ENCODE results near the gene TSPAN9. TPM values are rescaled to one million over a fixed set of nuclear protein-coding genes. Genes with fewer than 3 reads are reported as not detected.

Gene TSPAN9
- total RNA-seq, 3 donors from 2014 or later = 0.68 to 1.4 (median 0.95) TPM

- H3K36me3 Mint-ChIP-seq (ENCODE audit: insufficient read depth) = no peaks in the 10 kb centered on the region
- ATAC-seq (peak in 1 of 2 donors; percentile 2), DNase-seq (peak; percentile 14)
- H3K9me3 Mint-ChIP-seq = no peaks in the 10 kb centered on the region
- H3K27me3 Mint-ChIP-seq (ENCODE audit: low read depth) = peaks cover 5% of the 10 kb centered on the region
- peak overlapping the region; percentile 76 for H3K4me3 Mint-ChIP-seq
- H3K4me1 Mint-ChIP-seq (ENCODE audit: low read depth) = peaks cover 9% of the 10 kb centered on the region
These were observed 448 bp downstream of the TSPAN9 start for GRCh38 chr12:3077572-3078081.

DNA sequence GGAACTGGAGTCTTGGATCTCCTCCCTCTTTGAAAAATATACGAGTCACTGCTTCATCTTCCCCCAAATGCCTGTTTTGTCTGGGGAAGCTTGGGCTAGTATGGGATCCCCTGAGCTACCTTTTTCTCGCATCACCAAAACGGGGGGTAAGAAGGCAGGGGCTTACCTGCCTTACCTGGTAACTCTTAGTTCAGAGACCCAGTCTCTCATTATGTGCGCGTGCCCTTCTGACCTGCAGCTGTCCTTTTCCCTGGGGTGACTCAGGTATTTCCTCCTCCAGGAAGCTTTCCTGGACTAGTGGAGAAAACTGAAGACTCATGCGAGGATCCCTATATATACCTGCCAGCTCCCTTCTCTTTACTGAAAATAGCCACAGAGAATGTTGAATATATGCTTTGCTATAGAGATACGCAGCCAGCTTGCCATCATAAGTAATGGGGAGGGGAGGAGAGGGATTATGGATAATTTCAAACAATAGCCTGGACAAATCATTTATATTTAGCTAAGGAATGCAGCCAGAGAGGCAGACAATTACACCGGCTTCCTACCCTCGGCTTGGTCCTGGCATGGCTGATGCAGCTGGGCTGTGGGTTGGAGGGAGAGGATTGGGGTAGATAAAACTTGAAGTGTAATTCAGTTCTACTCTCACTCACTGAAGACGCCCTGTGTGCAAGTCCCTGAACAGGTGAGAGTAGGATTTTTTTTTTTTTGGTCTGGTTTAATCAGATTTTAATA, 1.1 kb downstream of the TSPAN9 start:
- ATAC-seq = no peak
- H3K4me1 Mint-ChIP-seq (ENCODE audit: low read depth) = peaks cover 9% of the 10 kb centered on the region

DNA sequence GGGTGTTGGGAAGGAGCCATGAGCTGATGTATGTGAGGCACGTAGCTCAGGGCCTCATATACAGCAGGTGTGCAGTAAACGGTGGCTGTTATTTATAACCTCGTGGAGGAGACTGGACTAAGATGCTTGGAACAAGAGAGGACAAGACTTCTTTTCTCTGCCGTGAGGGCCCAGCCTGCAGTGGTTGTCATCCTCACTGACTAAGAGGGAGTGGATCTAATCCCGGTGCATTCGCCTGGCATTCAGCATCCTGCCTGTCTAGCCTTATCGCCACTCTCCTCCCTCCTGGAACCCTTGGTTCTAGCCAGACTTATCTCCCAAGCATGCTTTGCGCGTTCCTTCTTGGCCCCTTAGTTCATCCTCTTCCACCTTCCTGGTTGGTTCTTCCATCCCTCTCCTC, 3.9 kb downstream of the TSPAN9 start:
- Mint-ChIP-seq H3K4me3 (no peak overlapping the region), H3K9me3 (no peaks in the 10 kb centered on the region), H3K4me1 (ENCODE audit: low read depth) (peaks cover 10% of the 10 kb centered on the region), H3K27me3 (ENCODE audit: low read depth) (no peaks in the 10 kb centered on the region), H3K36me3 (ENCODE audit: insufficient read depth) (no peaks in the 10 kb centered on the region)
- DNase-seq (no peak), ATAC-seq (no peak)

More for the DNA sequence above, 1.1 kb downstream of the TSPAN9 start:
- H3K36me3 Mint-ChIP-seq (ENCODE audit: insufficient read depth) = no peaks in the 10 kb centered on the region
- peak overlapping the region; percentile 76 for H3K4me3 Mint-ChIP-seq
- no peak for DNase-seq
- H3K27me3 Mint-ChIP-seq (ENCODE audit: low read depth) = peaks cover 4% of the 10 kb centered on the region
- no peaks in the 10 kb centered on the region for H3K9me3 Mint-ChIP-seq

GRCh38 chr12:3081886-3082285, 4.7 kb downstream of the TSPAN9 start:
- peaks cover 9% of the 10 kb centered on the region for H3K4me1 Mint-ChIP-seq (ENCODE audit: low read depth)
- no peaks in the 10 kb centered on the region for H3K9me3 Mint-ChIP-seq

DNA sequence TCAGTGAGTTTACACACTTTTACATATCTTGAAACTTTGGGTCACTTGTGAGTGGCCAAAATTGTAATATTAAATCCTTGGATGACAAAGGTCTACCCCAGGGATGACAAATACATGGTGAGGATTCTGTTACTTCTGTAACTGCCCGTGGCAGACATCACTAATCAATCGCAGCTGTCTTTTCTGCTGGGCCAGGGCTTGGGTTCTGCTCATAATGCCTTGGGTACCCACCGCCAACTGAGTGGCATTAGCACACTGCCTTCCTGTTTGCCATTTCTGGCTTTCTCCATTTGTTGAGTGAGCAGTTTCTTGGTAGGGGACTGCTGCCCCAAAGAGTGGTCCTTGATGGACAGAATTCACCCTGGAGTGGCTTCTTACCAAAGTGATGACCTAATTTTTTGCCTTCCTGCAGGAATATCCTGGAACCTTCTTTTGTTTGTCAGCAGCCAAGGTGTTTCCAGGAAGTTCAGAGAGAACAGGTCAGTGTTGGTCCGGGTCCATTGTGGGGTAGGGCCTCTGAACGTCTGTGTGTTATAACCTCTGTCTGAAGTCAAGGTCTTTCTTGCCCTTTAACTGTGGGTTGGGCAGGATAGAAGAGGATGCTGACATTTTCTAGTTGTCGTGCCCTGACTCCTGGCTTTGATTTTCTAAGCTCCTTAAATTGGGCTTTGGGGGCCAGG, 6.2 kb downstream of the TSPAN9 start:
- Mint-ChIP-seq H3K9me3 (no peaks in the 10 kb centered on the region), H3K27me3 (ENCODE audit: low read depth) (no peaks in the 10 kb centered on the region), H3K36me3 (ENCODE audit: insufficient read depth) (no peaks in the 10 kb centered on the region), H3K4me3 (no peak overlapping the region), H3K4me1 (ENCODE audit: low read depth) (peaks cover 4% of the 10 kb centered on the region)
- ATAC-seq (no peak), DNase-seq (no peak)

More at GRCh38 chr12:3081886-3082285, 4.7 kb downstream of the TSPAN9 start:
- Mint-ChIP-seq H3K36me3 (ENCODE audit: insufficient read depth) (no peaks in the 10 kb centered on the region), H3K4me3 (no peak overlapping the region), H3K27me3 (ENCODE audit: low read depth) (no peaks in the 10 kb centered on the region)
- DNase-seq (no peak), ATAC-seq (no peak)

- Mint-ChIP-seq H3K4me1 (ENCODE audit: low read depth) (peaks cover 4% of the 10 kb centered on the region), H3K36me3 (ENCODE audit: insufficient read depth) (no peaks in the 10 kb centered on the region), H3K9me3 (no peaks in the 10 kb centered on the region), H3K27me3 (ENCODE audit: low read depth) (no peaks in the 10 kb centered on the region), H3K4me3 (no peak overlapping the region)
- ATAC-seq = no peak
- no peak for DNase-seq
These were observed 6.8 kb downstream of the TSPAN9 start for GRCh38 chr12:3083921-3084347.

DNA sequence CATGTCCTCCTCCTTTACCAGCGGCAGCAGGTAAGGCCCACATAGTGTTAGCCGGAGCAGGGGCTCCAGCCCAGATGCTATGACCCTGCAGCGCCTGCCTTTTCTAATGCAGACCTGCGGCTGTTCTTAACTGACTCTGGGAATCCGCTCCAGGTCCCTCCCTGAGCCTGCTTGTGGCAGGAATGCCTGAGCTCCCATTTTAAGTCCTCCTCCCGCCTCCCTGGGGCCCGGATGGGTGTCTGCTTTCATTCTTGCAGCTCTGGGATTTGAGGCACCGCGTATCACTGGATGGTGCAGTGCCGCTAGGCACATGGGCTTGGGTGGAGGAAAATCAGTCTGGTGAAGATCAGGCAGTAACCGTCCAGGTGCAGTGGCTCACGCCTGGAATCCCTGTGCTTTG, 7.6 kb downstream of the TSPAN9 start:
- H3K36me3 Mint-ChIP-seq (ENCODE audit: insufficient read depth) = no peaks in the 10 kb centered on the region
- H3K9me3 Mint-ChIP-seq = no peaks in the 10 kb centered on the region
- no peak for DNase-seq
- H3K4me1 Mint-ChIP-seq (ENCODE audit: low read depth) = peaks cover 4% of the 10 kb centered on the region
- no peaks in the 10 kb centered on the region for H3K27me3 Mint-ChIP-seq (ENCODE audit: low read depth)
- H3K4me3 Mint-ChIP-seq = no peak overlapping the region
- ATAC-seq = no peak

DNA sequence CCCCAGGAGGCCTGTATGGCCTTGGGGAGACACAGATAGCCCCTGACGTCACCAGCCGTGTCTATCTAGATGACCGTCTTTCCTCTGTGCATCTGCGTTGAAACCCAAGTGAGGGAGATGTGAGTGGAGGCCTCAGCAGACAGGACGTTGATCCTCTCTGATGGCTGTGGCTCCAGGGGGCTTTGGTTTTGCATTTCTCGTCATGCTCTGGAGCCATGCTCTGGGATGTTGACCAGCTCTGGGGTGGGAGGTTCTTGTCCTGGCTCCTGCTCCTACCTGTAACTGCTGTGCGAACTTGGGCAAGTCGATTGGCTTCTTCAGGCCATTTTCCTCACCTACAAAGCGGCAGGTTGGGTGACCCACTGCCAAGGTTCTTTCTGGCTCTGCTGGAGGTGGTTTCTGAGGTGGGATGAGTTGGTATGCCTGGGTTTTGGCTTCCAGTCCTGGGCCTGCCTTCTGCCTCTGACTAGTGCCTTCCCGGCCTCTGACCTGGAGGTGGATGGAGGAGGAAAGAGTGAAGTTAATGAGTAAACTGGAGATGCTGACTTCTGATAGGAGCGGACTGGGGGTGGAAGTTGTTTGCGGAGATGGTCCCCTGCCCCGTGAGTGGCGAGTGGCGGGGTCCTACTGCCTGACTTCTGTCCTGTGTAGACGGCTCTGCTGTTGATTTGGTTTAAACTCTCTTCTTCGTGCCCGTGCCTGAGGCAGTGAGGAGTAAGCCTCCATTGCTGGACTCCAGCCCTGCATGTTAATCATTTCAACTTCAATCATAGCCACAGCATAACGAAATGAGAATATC, 8.4 kb downstream of the TSPAN9 start:
- Mint-ChIP-seq H3K4me1 (ENCODE audit: low read depth) (peaks cover 4% of the 10 kb centered on the region), H3K27me3 (ENCODE audit: low read depth) (no peaks in the 10 kb centered on the region), H3K4me3 (no peak overlapping the region), H3K36me3 (ENCODE audit: insufficient read depth) (no peaks in the 10 kb centered on the region), H3K9me3 (no peaks in the 10 kb centered on the region)
- DNase-seq = no peak
- no peak for ATAC-seq

GRCh38 chr12:3086211-3086610, 9.0 kb downstream of the TSPAN9 start:
- ATAC-seq (no peak), DNase-seq (no peak)
- Mint-ChIP-seq H3K9me3 (no peaks in the 10 kb centered on the region), H3K36me3 (ENCODE audit: insufficient read depth) (no peaks in the 10 kb centered on the region), H3K4me3 (no peak overlapping the region), H3K4me1 (ENCODE audit: low read depth) (peaks cover 4% of the 10 kb centered on the region), H3K27me3 (ENCODE audit: low read depth) (no peaks in the 10 kb centered on the region)

DNA sequence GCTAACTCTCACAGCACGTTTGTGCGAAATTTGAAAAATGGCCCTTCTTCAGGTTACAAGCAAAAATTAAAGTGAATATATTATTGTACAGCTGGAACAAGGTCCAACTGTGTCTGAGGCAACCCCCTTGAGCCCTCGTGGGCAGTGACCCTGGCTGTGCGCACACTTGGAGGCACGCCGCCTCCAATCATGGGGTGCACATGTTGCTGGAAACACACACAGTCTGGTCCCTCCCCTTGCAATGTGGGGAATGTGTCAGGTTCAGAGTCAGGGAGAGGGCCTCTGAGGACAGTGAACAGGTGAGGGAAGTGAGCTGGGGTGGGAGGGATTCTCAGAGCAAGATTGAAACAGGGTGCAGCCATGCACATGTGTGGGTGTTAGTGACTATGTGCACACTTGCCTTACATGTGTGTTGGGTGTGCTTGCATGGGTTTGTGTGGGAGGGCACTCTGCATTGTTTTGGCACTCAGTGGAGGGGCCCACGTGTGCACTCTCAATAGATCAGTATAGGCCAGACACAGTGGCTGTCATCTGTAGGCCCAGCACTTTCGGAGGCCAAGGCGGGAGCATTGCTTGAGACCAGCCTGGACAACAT, 9.6 kb downstream of the TSPAN9 start:
- H3K36me3 Mint-ChIP-seq (ENCODE audit: insufficient read depth) = no peaks in the 10 kb centered on the region
- H3K27me3 Mint-ChIP-seq (ENCODE audit: low read depth) = no peaks in the 10 kb centered on the region
- DNase-seq = no peak
- H3K9me3 Mint-ChIP-seq = no peaks in the 10 kb centered on the region
- no peak for ATAC-seq
- peaks cover 4% of the 10 kb centered on the region for H3K4me1 Mint-ChIP-seq (ENCODE audit: low read depth)
- H3K4me3 Mint-ChIP-seq = no peak overlapping the region

GRCh38 chr12:3087758-3088650, 10.8 kb downstream of the TSPAN9 start:
- Mint-ChIP-seq H3K4me3 (no peak overlapping the region), H3K4me1 (ENCODE audit: low read depth) (peaks cover 4% of the 10 kb centered on the region), H3K27me3 (ENCODE audit: low read depth) (no peaks in the 10 kb centered on the region), H3K36me3 (ENCODE audit: insufficient read depth) (no peaks in the 10 kb centered on the region), H3K9me3 (no peaks in the 10 kb centered on the region)
- ATAC-seq (no peak), DNase-seq (no peak)

DNA sequence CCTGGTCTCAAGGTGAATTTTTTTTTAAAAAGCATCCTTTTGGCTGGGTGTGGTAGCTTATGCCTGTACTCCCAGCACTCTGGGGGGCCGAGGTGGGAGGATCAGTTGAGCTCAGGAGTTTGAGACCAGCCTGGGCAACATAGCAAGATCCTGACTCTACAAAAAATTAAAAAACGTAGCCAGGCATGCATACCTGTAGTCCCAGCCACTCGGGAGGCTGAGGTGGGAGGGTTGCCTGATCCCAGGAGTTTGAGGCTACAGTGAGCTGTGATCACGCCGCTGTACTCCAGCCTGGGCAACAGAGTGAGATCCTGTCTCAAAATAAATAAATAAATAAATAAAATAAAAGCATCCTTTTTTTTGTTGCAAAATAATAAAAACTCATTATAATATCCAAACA, 12.4 kb downstream of the TSPAN9 start:
- no peaks in the 10 kb centered on the region for H3K9me3 Mint-ChIP-seq
- no peaks in the 10 kb centered on the region for H3K36me3 Mint-ChIP-seq (ENCODE audit: insufficient read depth)

DNA sequence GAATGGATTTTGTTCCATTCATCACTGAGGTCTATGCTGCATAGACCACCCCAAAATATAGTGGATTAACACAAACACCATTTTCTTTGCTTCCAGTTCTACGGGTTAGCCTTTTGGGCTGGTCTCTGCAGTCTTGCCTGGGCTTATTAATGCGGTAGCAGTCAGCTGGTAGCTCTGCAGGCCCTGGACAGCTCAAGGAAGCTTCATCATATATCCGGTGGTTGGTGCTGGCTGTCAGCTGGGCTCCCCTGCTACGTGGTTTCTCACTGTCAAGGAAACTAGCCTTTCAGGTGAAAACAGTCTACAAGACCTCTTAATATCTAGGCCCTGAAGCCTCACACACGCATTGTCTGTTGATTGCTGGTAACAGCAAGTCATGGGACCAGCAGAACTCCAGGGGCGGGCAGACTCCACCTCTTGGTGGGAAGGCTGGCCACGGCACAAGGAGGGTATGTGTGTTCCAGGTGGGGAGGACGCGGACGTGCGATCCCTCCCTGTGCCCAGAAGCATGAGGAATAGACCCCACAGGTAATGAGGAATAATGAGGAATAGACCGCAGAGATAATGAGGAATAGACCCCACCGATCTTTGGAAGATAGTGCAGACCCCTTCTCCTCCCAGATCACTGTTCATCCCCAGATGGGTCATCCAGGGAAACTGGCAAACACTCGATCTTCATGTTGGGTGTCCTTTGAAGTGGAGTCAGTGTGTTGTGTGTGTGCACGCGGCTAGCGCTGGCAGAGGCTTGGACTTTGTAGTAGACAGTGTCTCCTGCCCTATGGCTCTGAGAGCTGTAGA, 13.3 kb downstream of the TSPAN9 start:
- DNase-seq = no peak
- Mint-ChIP-seq H3K4me3 (no peak overlapping the region), H3K4me1 (ENCODE audit: low read depth) (no peaks in the 10 kb centered on the region), H3K27me3 (ENCODE audit: low read depth) (no peaks in the 10 kb centered on the region), H3K9me3 (no peaks in the 10 kb centered on the region), H3K36me3 (ENCODE audit: insufficient read depth) (no peaks in the 10 kb centered on the region)
- ATAC-seq = no peak

More for the DNA sequence above, 12.4 kb downstream of the TSPAN9 start:
- no peak for DNase-seq
- Mint-ChIP-seq H3K4me1 (ENCODE audit: low read depth) (no peaks in the 10 kb centered on the region), H3K4me3 (no peak overlapping the region), H3K27me3 (ENCODE audit: low read depth) (no peaks in the 10 kb centered on the region)
- ATAC-seq = no peak

All from activated T-cell treated with anti-CD3 and anti-CD28 coated beads, Interleukin-2, amount 50 U/mL, for 4 hours (primary cell).